ENCODE results near the gene DDIAS. TPM values are rescaled to one million over a fixed set of nuclear protein-coding genes. Genes with fewer than 3 reads are reported as not detected.

The DDIAS gene
- total RNA-seq, 4 donors from 2014 or later, result 0.17 to 1.6 (median 0.52) TPM; not detected in 1

- no peaks in the 10 kb centered on the region for H3K9me3 ChIP-seq
- H3K27me3 ChIP-seq, result no peaks in the 10 kb centered on the region
- H3K4me1 ChIP-seq, result no peaks in the 10 kb centered on the region
- no peak overlapping the region for H3K4me3 ChIP-seq
- no peak for DNase-seq (ENCODE audit: extremely low spot score)
- H3K36me3 ChIP-seq, result no peaks in the 10 kb centered on the region
- intact Hi-C loops (cut with DNase I), result loop anchor here (5.0 kb wide), 1 partner anchor 145 kb away; the partner anchor contains the start of gene RAB30
- TF ChIP-seq POLR2A (IDR thresholded peaks at IDR 0.05; ENCODE audit: low read depth), result no peak
- peak; percentile 64 to 82 (median 77) for TF ChIP-seq CTCF (IDR thresholded peaks at IDR 0.05)
- no peak overlapping the region for H3K27ac ChIP-seq (replicated peaks in 1 of 4)
Measured at GRCh38 chr11:82927264-82927880, 25.8 kb downstream of the DDIAS start.

- Histone ChIP-seq H3K4me1 (no peaks in the 10 kb centered on the region), H3K36me3 (no peaks in the 10 kb centered on the region), H3K27ac (replicated peaks in 1 of 4) (no peak overlapping the region), H3K27me3 (no peaks in the 10 kb centered on the region), H3K4me3 (no peak overlapping the region), H3K9me3 (no peaks in the 10 kb centered on the region)
- TF ChIP-seq POLR2AphosphoS5 (IDR thresholded peaks at IDR 0.05) (no peak), POLR2A (IDR thresholded peaks at IDR 0.05; ENCODE audit: low read depth) (no peak), EP300 (IDR thresholded peaks at IDR 0.05) (no peak), CTCF (IDR thresholded peaks at IDR 0.05) (no peak)
- DNase-seq (ENCODE audit: extremely low spot score), result no peak
- 98% methylated on average over 10 of the region's 10 CpGs for WGBS
- intact Hi-C loops (cut with DNase I), result loop anchor here (5.0 kb wide), 1 partner anchor 143 kb away; the partner anchor contains the start of gene RAB30
Measured at GRCh38 chr11:82929121-82929520, 27.6 kb downstream of the DDIAS start.

GRCh38 chr11:82930229-82930628, 28.7 kb downstream of the DDIAS start:
- DNase-seq (ENCODE audit: extremely low spot score), result no peak
- Histone ChIP-seq H3K27ac (replicated peaks in 1 of 4) (no peak overlapping the region), H3K4me1 (no peaks in the 10 kb centered on the region), H3K36me3 (no peaks in the 10 kb centered on the region), H3K27me3 (no peaks in the 10 kb centered on the region), H3K4me3 (no peak overlapping the region), H3K9me3 (no peaks in the 10 kb centered on the region)
- TF ChIP-seq POLR2AphosphoS5 (IDR thresholded peaks at IDR 0.05) (no peak), CTCF (IDR thresholded peaks at IDR 0.05) (no peak), EP300 (IDR thresholded peaks at IDR 0.05) (no peak), POLR2A (IDR thresholded peaks at IDR 0.05; ENCODE audit: low read depth) (no peak)
- WGBS, result 93% methylated on average over 3 of the region's 3 CpGs
- intact Hi-C loops (cut with DNase I), result no loop called here

GRCh38 chr11:82930734-82931133, 29.2 kb downstream of the DDIAS start:
- H3K27me3 ChIP-seq, result no peaks in the 10 kb centered on the region
- no peak overlapping the region for H3K27ac ChIP-seq (replicated peaks in 1 of 4)
- no peak for DNase-seq (ENCODE audit: extremely low spot score)
- no peaks in the 10 kb centered on the region for H3K9me3 ChIP-seq
- intact Hi-C loops (cut with DNase I), result no loop called here
- no peaks in the 10 kb centered on the region for H3K4me1 ChIP-seq
- 85% methylated on average over 2 of the region's 2 CpGs for WGBS
- H3K36me3 ChIP-seq, result no peaks in the 10 kb centered on the region
- no peak overlapping the region for H3K4me3 ChIP-seq
- TF ChIP-seq POLR2A (IDR thresholded peaks at IDR 0.05; ENCODE audit: low read depth) (no peak), EP300 (IDR thresholded peaks at IDR 0.05) (no peak), CTCF (IDR thresholded peaks at IDR 0.05) (no peak)

- no peak for DNase-seq (ENCODE audit: extremely low spot score)
- Histone ChIP-seq H3K9me3 (no peaks in the 10 kb centered on the region), H3K27ac (replicated peaks in 1 of 4) (no peak overlapping the region), H3K4me1 (no peaks in the 10 kb centered on the region), H3K27me3 (no peaks in the 10 kb centered on the region), H3K36me3 (no peaks in the 10 kb centered on the region), H3K4me3 (no peak overlapping the region)
- intact Hi-C loops (cut with DNase I), result no loop called here
- no peak for TF ChIP-seq CTCF (IDR thresholded peaks at IDR 0.05)
- TF ChIP-seq POLR2A (IDR thresholded peaks at IDR 0.05; ENCODE audit: low read depth), result no peak
- TF ChIP-seq POLR2AphosphoS5 (IDR thresholded peaks at IDR 0.05), result no peak
- TF ChIP-seq EP300 (IDR thresholded peaks at IDR 0.05), result no peak
- 94% methylated on average over 1 of the region's 1 CpG for WGBS
Measured at GRCh38 chr11:82932564-82932963, 31.0 kb downstream of the DDIAS start.

Data from esophagus muscularis mucosa (tissue), 4 donors.